ENCODE results near the gene CD6. TPM values are rescaled to one million over a fixed set of nuclear protein-coding genes. Genes with fewer than 3 reads are reported as not detected.

CD6 gene
- total and polyA plus RNA-seq, 10 of the 15 experiments (the other 5 are each of a cell fraction or from before 2014, with no cell fraction given), result 0.37 to 17.6 (median 6.2) TPM

- TF ChIP-seq POLR2AphosphoS5 (IDR thresholded peaks at IDR 0.05; ENCODE audit: low read length) (no peak), CTCF (IDR thresholded peaks at IDR 0.05 in 2 of 3, conservative IDR thresholded peaks at IDR 0.05 in 1 of 3; ENCODE audit: control insufficient read depth in 2 of 3, extremely low read depth in 1 of 3, insufficient read depth in 1 of 3, low read depth in 3 of 3, low read length in 3 of 3) (peak in 2 of 3 experiments; percentile 3 to 14; a peak in 2 of 6 replicates), CREB1 (IDR thresholded peaks at IDR 0.05; ENCODE audit: low read depth) (0 out of 2 replicates have a peak, but pooled peaks have one; percentile 39), FOXM1 (IDR thresholded peaks at IDR 0.05; ENCODE audit: low read depth, low read length) (no peak; the same call in 1 of the 2 replicates), JUNB (IDR thresholded peaks at IDR 0.05) (no peak), NRF1 (conservative IDR thresholded peaks at IDR 0.05; ENCODE audit: low read depth, low read length) (no peak), RAD21 (IDR thresholded peaks at IDR 0.05; ENCODE audit: insufficient read depth, low read depth, low read length) (peak; percentile 33; the same call in 1 of the 2 replicates), IKZF1 (conservative IDR thresholded peaks at IDR 0.05) (peak; percentile 54), RUNX3 (IDR thresholded peaks at IDR 0.05; ENCODE audit: low read length) (peak; percentile 57; the same call in 1 of the 2 replicates), EED (IDR thresholded peaks at IDR 0.05; ENCODE audit: low read depth) (peak; percentile 47), IRF5 (IDR thresholded peaks at IDR 0.05; ENCODE audit: borderline replicate concordance) (no peak)
Measured at GRCh38 chr11:61056571-61056970, 85.1 kb downstream of the CD6 start (continued).
